ENCODE measurements around the gene CRISPLD2.

Gene CRISPLD2

GRCh38 chr16:84885342-84885910 lies 65.6 kb downstream of the CRISPLD2 start:
- H3K4me2 ChIP-seq (ENCODE audit: low read depth, low read length, poor library complexity, severe bottlenecking), result no peak overlapping the region
- H4K20me1 ChIP-seq (ENCODE audit: insufficient read depth, low read length, poor library complexity, severe bottlenecking), result no peaks in the 10 kb centered on the region
- no peaks in the 10 kb centered on the region for H3K36me3 ChIP-seq (ENCODE audit: insufficient read depth, low read length)
- TF ChIP-seq CTCF (conservative IDR thresholded peaks at IDR 0.05; ENCODE audit: low read length) (no peak), EZH2phosphoT487 (IDR thresholded peaks at IDR 0.05; ENCODE audit: borderline replicate concordance) (no peak)
- no peaks in the 10 kb centered on the region for H3K4me1 ChIP-seq (ENCODE audit: insufficient read depth, low read length, poor library complexity, severe bottlenecking)
- H3K27me3 ChIP-seq (ENCODE audit: insufficient read depth, low read length, poor library complexity, severe bottlenecking), result no peaks in the 10 kb centered on the region
- H3K9me3 ChIP-seq (ENCODE audit: insufficient read depth, low read depth, low read length), result no peaks in the 10 kb centered on the region
- H3K79me2 ChIP-seq (ENCODE audit: insufficient read depth, low read length), result no peaks in the 10 kb centered on the region
- no peak overlapping the region for H3K9ac ChIP-seq (ENCODE audit: low read depth, low read length, poor library complexity, severe bottlenecking)
- H3F3A ChIP-seq (ENCODE audit: low read depth), result no peaks in the 10 kb centered on the region
- H3K9me2 ChIP-seq (replicated peaks; ENCODE audit: low read depth, low read length), result no peaks in the 10 kb centered on the region
- no peak overlapping the region for H3K4me3 ChIP-seq (ENCODE audit: low read length, poor library complexity, severe bottlenecking)
- no peak overlapping the region for H2AFZ ChIP-seq (ENCODE audit: low read length)

DNA sequence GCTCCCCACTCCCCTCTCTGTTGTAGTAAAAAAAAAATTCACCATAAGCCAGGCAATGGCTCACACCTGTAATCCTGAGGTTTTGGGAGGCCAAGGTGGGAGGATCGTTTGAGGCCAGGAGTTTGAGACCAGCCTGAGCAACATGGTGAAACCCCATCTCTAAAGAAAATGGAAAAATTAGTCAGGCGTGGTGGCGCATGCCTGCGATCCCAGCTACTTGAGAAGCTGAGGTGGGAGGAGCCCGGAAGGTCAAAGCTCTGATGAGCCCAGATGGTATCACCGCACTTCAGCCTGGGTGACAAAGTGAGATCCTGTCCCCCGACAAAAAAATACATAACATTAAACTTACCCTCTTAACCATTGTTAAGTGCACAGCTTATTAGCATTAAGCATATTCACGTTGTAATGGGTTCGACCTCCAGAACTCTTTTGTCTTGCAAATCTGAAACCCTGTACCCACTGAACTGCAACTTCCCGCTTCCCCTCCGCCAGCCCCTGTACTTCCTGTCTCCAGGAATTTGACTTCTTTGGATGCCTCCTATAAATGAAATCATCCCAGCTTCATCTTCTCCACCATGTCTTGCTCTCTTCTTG lies 66.8 kb downstream of the CRISPLD2 start:
- Histone ChIP-seq H3K36me3 (ENCODE audit: insufficient read depth, low read length) (no peaks in the 10 kb centered on the region), H3K4me3 (ENCODE audit: low read length, poor library complexity, severe bottlenecking) (no peak overlapping the region), H4K20me1 (ENCODE audit: insufficient read depth, low read length, poor library complexity, severe bottlenecking) (no peaks in the 10 kb centered on the region), H3K9ac (ENCODE audit: low read depth, low read length, poor library complexity, severe bottlenecking) (no peak overlapping the region), H3K9me3 (ENCODE audit: insufficient read depth, low read depth, low read length) (no peaks in the 10 kb centered on the region), H2AFZ (ENCODE audit: low read length) (no peak overlapping the region), H3F3A (ENCODE audit: low read depth) (no peaks in the 10 kb centered on the region), H3K27me3 (ENCODE audit: insufficient read depth, low read length, poor library complexity, severe bottlenecking) (no peaks in the 10 kb centered on the region), H3K4me2 (ENCODE audit: low read depth, low read length, poor library complexity, severe bottlenecking) (no peak overlapping the region), H3K9me2 (replicated peaks; ENCODE audit: low read depth, low read length) (no peaks in the 10 kb centered on the region), H3K4me1 (ENCODE audit: insufficient read depth, low read length, poor library complexity, severe bottlenecking) (no peaks in the 10 kb centered on the region), H3K79me2 (ENCODE audit: insufficient read depth, low read length) (no peaks in the 10 kb centered on the region)
- TF ChIP-seq CTCF (conservative IDR thresholded peaks at IDR 0.05; ENCODE audit: low read length) (no peak), EZH2phosphoT487 (IDR thresholded peaks at IDR 0.05; ENCODE audit: borderline replicate concordance) (no peak)

GRCh38 chr16:84887207-84887606 lies 67.4 kb downstream of the CRISPLD2 start:
- no peaks in the 10 kb centered on the region for H3K4me1 ChIP-seq (ENCODE audit: insufficient read depth, low read length, poor library complexity, severe bottlenecking)

More at GRCh38 chr16:84887207-84887606, 67.4 kb downstream of the CRISPLD2 start:
- Histone ChIP-seq H3K27me3 (ENCODE audit: insufficient read depth, low read length, poor library complexity, severe bottlenecking) (no peaks in the 10 kb centered on the region), H3F3A (ENCODE audit: low read depth) (no peaks in the 10 kb centered on the region), H3K36me3 (ENCODE audit: insufficient read depth, low read length) (no peaks in the 10 kb centered on the region), H3K9me3 (ENCODE audit: insufficient read depth, low read depth, low read length) (no peaks in the 10 kb centered on the region), H3K4me3 (ENCODE audit: low read length, poor library complexity, severe bottlenecking) (no peak overlapping the region), H4K20me1 (ENCODE audit: insufficient read depth, low read length, poor library complexity, severe bottlenecking) (no peaks in the 10 kb centered on the region), H3K9me2 (replicated peaks; ENCODE audit: low read depth, low read length) (no peaks in the 10 kb centered on the region), H3K79me2 (ENCODE audit: insufficient read depth, low read length) (no peaks in the 10 kb centered on the region), H2AFZ (ENCODE audit: low read length) (no peak overlapping the region), H3K4me2 (ENCODE audit: low read depth, low read length, poor library complexity, severe bottlenecking) (no peak overlapping the region), H3K9ac (ENCODE audit: low read depth, low read length, poor library complexity, severe bottlenecking) (no peak overlapping the region)
- TF ChIP-seq CTCF (conservative IDR thresholded peaks at IDR 0.05; ENCODE audit: low read length), result no peak

All from Loucy (cell line).